GM19438 (cell line): ENCODE results near the gene KIAA1755.

Experiments used
- ATAC-seq: cut with Tn5 transposase; IDR thresholded peaks from one replicate; pipeline ENCODE4 v1.9.1; 2021; ENCODE audit warnings: low read depth; ENCODE audit not compliant: unreplicated experiment

KIAA1755 gene

DNA sequence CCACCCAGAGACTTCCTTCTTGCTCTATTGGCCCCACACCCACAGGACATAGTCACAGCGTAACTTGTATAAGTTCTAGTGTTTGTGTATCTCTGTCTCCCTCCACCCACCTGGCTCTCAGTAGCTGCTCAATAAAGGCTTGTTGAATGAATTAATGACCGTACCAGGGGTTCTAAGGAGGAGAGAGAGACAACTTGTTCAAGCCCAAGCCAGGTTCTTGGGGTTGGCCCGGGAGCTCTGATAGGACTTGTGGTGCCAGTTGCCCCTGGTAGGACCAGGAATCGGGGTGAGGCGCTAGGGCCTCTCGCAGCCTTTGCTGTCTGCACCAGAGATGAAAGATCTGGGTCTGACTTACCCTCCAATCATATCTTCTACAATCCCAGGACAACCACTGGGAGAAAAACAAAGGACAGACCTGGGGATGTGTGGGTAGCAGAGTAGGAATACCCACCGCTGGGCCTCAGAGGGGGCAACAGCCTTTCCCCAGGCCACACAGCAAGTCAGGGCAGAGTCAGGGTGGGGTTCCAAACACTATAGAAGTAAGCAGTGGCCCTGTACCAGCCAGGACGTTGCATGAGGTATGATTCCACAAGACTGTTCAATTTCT lies 90.2 kb downstream of the KIAA1755 start:
- no peak for ATAC-seq

DNA sequence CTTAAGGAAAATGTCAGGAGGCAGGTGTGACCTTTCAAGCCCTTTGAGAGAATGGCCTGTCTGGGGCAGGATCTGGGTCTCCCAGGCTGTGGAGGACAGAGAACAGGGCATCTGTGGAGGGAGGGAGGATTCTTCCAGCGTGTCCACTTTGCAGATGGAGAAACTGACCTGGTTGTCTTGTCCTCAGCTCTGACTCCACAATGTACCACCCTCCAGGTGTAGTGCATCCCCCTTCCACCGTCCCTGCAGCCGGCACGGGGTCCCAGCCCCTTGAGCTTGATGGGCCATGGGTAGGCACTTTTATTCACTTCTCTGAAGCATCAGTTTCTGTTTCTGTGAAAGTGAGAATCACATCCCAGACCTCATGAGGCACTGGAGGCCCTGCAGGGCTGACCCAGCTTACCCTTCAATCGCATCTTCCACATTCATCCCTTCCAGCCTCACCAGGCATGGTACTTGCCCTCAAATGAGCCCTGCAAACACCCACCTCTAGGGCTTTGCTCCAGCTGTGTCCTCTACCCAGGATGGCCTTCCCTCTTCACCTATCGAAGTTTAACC lies 90.8 kb downstream of the KIAA1755 start:
- ATAC-seq: no peak

DNA sequence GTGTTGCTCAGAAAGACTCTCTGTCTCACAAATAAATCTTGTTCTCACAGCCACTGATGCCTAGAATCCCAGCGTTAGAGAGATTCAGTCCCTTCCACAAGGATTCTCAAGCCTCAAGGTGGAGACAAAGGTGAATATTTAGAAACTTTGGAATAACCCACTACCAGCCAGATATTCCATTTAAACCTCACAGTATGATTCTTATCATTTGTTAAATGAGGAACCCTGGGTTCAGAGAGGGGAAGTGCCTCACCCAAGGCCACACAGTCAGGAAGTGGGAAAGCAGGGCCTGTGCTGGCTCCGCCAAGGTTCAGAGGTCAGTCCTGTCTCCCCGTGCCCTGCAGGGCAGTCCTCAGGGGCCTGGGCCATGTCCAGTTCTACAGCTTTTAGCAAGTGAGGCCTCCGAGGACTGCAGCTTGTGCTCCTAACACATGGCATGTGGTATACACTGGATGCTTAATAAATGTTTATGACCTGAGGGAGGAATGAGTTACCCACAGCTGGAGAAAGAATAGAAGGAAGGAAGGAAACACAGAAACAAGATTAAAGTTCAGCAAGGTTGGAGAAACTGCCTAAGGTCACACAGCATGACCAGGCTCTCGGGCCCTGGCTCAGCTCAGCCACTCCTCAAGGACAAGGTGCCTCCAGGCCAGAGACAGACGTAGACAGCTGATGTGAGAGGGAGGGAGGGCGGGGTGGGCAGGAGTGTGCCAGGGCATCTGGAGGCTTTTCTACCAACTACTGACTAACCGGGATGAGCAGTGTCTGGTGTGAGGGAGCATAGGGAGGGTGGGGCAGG lies 91.5 kb downstream of the KIAA1755 start:
- ATAC-seq: no peak

DNA sequence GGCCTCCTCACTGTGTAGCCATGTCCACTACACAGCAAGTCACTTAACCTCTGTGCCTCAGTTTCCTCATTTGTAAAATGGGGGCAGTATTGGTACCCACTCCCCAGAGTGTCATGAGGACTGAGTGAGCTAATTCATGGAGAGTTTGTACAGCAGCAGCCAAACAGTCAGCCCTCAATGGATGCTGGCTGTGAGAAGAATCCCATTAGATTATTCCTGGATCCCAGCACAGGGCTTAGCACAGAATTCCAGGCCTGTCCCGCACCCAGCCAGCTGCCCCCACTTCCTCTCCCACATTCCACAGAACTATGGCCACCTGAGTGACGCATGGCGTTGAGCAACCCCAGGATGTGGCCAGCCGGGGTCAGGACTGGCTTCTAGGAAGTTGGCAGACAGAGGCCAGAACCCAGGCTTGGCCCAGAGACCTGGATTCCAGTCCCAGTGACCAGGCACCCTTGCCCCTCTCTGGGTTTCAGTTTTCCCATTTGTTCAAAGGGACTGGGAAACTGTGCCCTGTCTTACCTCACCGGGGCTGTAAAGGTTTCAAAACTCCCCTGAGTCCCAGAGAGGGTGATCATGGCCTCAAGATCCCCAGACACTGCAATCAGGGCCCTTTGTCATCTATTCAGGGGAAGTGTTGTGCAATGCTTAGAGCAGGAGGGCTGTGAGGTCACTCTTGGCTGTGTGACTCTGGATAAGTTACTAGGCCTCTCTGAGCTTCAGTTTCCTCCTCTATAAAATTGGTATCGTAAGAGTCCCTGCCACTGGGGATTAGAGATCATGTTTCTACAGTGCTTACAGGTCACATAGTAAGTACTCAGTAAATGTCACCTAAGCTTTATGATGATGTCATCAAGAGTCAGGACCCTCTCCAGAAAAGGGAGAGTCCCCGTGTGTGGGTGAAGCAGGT lies 92.4 kb downstream of the KIAA1755 start:
- no peak for ATAC-seq

DNA sequence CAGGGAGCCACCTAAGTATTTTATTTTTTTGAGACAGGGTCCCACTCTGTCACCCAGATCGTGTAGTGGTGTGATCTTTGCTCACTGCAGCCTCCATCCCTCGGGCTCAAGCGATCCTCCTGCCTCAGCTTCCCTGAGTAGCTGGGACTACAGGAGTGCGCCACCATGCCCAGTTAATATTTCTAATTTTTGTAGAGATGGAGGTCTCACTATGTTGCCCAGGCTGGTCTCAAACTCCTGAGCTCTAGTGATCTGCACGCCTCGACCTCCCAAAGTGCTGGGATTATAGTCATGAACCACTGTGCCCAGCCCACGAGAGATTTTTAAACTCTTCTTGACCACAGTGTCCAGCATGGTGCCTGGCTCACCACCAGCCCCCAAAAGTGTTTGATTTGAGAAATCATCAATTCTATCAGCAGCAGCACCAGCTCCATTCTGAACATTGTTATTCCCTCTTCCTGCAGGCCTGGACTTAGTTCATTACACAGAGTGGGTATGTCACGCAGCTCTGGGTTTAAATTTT lies 93.1 kb downstream of the KIAA1755 start:
- no peak for ATAC-seq

DNA sequence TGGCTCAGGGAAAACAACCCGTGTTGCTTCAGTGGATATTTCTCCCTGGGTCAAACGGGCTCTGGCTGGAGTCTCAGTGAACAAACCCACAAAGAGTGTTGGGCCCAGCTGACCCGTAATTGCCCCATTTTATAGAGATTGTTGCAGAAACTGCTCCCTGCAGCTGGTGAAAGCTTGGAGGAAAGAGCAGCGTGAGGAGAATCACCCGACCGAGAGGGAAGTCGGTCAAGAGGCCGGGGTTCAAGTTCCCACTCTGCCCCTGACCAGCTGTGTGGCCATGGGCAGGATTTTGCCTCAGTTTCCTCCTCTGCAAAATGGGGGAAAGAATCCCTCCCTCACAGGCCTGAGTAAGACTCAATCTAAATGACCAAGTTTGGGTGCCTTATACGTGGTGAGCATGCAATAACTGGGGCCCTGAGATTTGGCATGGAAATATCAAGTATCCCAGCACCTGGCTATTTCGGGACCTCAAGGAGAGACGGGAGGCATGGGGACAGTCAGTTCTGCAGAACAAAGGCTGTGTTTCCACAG lies 93.8 kb downstream of the KIAA1755 start:
- ATAC-seq: no peak

DNA sequence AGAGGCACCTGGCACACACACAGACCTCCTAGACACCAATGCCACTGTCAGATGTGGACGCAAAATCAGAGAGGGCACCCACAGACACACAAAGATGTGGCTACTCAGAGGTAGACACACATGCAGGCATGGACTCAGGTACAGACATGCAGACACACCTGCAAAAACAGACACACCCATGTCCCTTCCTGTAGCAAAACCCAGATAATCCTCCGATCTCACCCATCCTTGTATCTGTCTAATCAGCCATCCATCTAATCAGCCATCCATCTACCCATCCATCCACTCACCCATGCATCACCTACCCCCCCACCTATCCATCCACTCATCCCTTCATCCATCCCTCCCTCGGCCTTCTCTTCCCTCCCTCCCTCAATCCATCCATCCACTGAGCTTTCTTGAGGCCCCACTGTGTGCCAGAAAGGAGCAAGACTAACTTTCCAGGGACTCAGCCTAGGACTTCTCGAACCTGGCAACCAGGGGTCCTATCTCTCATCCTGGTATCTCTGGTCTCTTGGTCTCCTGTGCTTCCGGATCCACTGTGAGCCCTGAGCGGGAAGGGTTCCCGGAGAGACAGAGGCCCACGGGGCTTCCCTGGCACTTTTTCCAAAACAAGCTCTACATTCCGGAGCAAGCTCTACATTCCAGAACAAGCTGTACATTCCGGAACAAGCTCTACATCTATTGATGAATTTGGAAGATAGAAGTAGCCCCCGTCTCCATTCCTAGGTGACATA lies 94.4 kb downstream of the KIAA1755 start:
- no peak for ATAC-seq

DNA sequence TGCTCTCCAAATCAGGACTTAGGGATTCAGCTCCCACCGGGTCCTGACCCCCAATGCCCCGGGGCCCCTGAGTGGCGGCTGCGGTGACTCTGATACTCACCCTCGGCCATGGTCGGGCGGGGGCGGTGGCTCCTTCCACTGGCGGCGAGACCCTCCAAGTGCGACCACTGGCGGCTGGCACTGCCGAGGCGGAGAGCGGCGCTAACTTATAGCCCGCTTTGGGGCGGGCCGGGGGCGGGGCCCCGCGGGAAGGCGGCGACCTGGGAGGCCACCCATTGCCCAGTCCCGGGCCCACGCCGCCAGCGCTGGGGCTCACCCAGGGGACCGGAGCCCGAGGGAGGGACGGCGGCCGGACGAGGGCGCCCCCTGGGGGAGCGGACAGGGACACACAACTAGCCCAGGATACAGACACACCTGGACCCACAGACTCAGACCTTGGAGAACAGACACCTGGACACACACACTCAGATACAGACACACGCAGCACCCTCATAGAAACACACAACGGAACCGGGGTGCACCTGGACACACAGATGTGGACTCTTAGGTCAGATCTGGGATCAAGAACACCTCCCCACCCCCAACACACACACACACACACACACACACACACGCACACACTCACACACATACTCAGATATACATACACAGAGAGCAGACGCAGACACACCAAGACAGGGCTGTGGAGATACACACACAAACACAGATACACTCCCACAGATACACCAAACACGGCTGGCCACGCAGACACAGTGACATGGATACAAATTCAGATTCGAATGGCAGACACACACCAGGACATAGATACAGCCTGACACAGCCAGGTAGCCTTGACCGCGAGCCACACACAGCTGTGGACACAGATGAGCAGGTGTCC lies 95.2 kb downstream of the KIAA1755 start, which contains the start of gene TGM2:
Gene TGM2 (minus strand): TSS at position 182 of the 877 bp plus-strand sequence. CDS start 72 bp downstream, at position 110.
- peak; percentile 87 for ATAC-seq

DNA sequence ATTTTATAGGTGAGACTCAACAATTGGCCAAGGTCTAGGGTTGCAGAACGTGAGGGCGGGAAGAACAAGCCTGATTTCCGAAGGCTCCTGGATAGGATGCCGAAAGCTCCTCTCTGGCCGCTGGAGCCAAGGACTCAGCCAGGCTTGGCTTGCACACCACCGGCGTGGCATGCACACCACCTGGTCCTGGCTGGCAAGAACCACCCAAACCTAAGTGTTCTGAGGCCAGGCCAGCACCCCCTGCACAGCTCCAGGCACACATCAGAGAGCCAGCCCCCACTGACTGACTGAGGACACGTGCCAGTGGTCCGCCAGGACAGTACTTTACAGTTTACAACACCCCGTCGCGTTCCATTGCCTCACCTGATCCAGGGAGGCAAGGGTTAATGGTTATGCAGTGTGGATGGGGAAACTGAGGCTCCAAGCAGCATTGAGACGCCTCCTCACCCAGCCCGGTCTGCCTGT lies 95.9 kb downstream of the KIAA1755 start:
- no peak for ATAC-seq

DNA sequence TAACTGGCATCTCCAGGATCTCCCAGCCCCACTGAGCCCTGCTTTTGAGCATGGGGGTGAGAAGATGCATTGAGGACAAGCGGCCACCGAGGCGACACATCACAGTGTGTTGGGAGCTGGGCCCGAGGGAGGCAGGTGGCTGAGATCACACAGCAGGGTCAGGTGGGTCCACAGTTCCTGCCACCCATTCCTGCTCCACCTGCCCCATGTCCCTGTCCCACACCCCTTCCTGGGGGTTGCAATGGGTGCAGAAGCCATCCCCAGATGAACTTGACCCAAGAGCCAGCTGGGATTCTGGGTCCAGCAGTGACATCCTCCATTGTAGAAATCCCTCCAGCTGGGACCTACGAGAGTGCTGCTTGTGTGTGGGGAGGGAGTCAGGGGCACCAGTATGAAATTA lies 96.5 kb downstream of the KIAA1755 start:
- no peak for ATAC-seq

DNA sequence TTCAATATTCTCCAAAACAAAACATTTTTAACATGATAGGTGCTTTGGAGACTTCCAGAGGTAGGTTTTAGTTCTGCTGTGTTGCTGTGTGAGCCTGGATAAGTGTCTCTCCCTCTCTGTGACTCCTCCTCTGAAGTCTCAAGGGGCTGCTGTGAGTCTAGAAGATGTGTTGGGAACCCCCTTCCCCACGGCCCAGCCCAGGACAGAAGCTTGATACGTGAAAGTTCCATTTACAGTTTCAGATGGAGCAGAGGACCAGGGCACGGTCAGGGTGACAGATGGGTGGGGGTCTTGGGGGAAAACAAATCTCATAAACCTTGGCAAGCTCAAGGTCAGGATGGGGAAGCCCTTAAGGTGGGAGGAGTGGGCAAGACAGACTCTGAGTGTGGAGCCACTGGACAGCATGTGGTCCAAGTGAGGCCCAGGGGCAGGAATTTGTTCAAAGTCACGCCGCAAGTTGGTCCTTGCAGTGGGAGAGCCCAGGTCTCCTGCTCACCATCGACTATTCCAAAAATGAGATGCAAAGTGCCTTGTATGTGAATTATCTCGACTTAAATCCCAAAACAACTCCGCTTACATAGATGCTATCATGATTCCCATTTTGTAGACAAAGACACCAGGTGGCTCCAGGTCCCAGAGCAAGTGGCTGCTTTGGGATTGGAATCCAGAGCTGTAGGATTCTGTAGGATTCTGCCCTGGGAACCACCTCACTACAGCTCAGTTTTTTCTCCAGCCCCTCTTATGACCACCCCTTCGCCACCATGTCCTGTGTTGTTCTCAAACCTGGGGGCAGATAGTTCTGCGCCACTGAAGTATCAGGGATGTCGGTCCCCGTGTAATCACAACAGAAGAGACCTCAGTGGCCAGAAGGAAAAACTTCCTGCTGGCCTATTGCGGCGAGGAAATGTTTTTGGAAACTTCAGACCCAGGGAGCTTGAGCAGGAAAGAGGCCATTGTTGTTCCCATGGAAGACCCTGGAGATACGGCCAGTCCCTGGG lies 97.4 kb downstream of the KIAA1755 start:
- no peak for ATAC-seq

DNA sequence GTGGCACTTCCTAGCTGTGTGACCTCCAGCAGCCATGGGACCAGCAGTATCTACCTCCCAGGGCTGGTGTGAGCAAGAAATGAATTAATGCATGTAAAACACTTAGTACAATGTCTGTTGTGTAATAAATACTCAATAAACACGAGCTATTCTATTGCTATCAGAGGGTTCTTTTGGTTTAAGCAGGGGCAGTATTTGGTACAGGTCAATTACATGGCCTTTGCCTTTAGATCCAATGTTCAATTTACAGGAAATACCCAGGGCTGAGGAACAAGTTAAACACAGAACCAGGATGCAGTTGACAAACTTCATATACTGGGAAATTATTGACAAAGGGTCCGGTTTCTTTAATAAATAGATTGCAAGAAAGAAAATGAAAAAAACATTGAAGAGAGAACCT lies 98.4 kb downstream of the KIAA1755 start:
- ATAC-seq: no peak

DNA sequence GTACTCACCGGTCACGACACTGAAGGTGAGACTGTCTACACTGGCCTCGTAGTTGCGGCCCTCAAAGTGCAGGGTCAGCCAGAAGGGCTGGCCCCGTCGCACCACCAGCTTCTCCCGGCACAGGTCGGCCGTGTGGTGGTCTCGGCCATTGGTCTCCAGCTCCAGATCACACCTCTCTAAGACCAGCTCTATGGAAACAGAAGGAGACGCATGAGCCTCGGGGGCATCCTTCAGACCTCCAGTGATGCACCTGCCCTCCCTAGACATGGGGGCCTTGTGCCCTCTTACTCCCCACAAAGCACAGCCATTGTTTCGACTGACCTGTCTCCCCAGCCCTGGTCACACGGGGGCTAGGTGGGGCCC lies 99.1 kb downstream of the KIAA1755 start:
- ATAC-seq: no peak
